ENCODE data around the gene ADGRL1.
"Not testable (repeated sequence)": the region's sequence is repeated elsewhere in the genome, so short reads cannot be mapped to it uniquely, and the experiment has no call there.

ADGRL1 gene

DNA sequence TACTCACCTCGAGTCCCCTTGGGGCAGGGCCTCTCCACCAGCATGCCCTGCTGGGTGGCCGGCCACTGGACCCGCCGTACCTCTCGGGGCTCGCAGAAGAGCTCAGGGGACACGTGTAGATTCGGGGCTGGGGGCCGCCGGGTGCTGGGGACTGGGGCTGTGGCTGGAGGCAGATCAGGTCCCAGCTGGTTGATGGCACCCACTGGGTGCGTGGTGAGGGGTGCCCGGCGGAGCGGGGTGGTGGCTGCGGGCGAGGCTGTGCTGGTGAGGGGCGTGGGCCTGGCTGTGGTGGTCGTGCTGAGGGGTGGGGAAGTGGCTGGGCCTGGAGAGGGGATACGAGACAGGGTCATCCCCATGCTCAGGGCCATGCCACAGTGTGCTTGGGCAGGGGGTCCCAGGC lies 44.7 kb downstream of the ADGRL1 start:
- no peak for DNase-seq (ENCODE audit: low spot score)

DNA sequence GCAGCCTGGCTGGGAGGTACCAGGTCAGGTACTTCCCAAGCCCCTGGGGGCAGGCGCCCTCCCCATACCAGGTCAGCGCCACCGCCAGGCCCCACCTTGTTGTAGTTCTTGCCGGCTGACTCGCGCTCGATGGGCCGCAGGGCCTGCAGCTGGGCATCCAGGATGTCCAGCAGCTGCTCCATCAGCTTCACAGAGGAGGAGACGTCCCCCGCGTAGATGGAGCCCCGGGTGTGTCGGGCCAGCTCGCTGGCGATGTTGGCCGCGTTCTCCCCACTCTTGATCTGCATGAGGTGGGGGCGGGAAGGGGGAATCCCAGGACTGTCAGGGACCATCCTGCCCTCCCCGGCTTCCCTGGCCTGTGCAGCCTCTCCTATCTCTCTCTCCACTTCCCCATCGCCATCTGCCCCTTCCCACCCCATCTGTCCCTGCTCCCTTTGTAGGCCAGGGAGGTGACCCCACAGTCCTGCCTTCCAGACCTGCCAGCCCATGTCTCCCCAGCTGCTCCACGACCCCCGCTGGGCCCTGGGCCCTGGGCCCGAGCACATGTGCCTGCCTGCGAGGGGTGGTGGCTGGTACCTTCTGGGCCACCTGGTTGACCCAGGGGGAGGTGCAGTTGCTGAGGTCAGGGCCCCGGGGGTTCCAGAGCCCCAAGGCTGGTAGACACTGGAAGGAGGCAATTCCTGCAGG lies 45.8 kb downstream of the ADGRL1 start:
- no peak for DNase-seq (ENCODE audit: low spot score)

DNA sequence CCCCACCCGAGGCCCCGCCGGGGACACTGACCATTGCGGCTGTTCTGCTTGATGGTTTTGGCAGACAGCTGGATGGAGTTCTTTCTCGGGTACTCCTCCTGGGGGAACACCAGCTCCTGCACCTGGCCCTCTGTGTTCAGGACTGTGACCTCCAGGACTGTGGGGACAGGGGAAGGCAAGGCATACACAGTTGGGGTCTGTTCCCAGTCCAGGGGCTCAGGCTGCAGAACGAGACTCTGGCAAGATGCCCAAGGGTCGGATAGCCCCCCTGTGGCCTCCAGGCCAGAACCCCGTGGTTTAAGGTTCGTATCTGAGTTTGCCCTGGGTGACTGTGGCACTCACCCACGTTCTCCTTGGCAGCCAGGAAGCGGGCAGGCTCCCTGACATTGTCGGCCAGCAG lies 46.9 kb downstream of the ADGRL1 start:
- DNase-seq (ENCODE audit: low spot score), result no peak

DNA sequence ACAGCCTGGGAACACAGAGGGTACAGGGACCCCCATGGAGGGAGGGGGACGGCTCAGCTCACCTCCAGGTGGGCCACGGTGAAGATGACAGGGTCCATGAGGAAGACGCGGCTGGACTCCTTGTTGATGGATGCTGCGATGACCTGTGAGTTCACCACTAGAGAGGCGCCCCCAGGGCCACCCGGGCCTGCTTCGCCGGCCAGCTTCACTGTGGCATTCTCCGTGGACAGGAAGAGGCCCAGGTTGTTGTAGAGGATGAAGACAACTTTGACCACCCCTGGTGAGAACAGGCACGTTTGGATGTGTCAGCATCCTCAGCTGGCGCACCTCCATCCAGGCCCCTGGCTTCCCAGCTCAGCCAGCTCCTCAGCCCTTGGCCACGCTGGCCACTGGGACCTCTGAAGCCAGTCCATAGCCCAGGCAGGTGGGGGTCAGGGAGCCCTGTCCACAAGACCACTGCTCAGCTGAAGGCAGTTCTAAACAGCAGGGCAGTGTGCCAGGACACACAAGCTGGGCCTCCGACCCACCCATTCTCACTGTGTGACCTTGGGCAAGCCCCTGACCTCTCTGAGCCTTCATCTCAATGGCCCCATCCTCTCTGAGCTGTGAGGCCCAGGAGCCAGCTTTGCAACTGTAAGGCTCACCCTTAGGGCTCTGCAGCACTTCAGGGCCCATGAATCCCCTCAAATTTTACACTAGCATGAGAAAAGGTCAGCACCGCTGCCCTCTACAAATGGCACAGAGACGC lies 47.5 kb downstream of the ADGRL1 start:
- no peak for DNase-seq (ENCODE audit: low spot score)

DNA sequence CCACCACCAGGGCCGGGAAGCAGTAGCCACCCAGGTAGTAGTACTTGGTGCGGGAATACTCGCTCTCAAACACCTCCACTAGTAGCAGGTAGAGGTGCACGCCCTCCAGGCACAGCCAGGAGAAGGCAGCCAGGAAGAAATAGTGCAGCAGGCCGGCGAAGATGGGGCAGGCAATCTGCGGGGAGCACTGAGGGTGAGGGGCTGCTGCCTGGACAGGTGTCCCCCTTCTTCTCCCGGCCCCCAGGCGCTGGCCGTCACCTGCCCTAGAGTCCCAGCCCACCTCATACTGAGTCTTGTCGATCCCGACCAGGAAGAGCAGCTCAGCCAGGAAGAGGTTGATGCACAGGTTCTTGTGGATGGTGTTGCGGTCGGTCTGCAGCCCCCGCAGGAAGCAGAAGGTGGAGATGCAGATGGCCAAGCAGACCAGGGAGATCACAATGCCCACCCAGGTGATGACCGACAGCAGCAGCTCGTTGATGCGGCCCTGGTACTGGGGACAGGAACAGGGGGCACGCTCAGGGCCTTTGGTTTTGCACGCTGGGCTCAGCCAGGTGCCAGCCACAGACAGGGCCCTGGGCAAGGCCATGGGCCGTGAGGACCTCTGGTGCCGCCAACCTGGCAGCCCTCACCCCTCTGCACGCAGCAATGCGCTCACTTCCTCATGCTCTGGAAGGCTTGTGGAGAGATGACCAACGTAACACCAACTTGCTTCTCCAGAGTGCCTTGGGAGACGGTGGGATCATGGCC lies 48.8 kb downstream of the ADGRL1 start:
- no peak for DNase-seq (ENCODE audit: low spot score)

DNA sequence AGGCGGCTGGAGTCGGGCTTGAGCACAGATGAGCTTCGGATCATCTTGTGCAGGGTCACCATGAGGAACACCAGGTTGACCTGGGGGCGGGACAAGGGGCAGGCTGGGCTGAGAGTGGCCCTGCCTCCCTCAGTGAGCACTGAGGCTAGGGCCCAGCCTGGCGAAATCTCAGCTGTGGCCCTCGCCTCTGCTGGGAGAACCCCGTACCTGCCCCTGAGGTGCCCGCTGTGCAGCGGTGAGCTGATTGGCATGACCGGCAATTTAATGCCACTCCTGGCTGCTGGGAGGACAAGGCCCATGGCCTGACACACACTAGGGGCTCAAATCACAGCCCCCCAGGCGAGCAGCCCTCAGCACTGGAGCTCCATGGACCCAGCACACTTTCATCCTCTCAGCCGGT lies 49.8 kb downstream of the ADGRL1 start:
- no peak for DNase-seq (ENCODE audit: low spot score)

DNA sequence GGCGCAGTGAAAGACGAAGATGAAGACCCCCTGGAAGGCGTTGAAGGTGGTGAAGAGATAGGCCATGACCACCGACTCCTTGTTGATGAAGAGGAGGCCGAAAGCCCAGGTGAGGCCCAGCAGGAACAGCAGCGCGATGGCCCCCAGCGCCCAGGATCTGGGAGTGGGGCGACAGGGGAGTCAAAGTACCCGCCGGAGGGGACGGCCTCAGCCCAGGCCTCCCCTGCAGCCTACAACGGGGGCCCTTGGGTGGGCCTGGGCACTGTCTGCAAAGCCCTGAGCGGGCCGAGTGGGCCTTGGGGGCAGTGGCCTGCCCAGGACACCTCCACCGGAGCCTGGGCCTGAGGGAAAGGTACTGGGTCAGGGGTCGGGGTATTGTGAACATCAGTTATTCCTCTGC lies 50.6 kb downstream of the ADGRL1 start:
- DNase-seq (ENCODE audit: low spot score), result no peak

DNA sequence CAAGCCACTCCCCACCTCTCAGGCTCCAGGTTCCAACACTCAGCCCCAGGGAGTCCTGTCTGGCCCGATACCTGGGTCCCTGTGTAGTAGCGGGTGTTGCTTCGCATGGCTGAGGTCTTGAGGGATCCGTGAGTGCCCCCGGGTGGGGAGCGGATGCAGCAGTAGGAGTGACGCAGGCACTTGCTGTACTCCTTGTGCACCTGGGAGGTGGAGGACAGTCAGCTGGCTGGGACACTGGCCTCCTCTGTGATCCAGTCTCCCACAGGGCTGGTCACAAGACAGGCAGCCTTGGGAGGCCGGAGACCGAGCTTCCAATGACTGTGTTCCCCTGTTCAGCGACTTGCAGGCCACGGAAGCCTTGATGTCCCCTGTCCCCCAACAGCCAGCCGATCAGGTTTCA lies 53.3 kb downstream of the ADGRL1 start:
- no peak for DNase-seq (ENCODE audit: low spot score)

DNA sequence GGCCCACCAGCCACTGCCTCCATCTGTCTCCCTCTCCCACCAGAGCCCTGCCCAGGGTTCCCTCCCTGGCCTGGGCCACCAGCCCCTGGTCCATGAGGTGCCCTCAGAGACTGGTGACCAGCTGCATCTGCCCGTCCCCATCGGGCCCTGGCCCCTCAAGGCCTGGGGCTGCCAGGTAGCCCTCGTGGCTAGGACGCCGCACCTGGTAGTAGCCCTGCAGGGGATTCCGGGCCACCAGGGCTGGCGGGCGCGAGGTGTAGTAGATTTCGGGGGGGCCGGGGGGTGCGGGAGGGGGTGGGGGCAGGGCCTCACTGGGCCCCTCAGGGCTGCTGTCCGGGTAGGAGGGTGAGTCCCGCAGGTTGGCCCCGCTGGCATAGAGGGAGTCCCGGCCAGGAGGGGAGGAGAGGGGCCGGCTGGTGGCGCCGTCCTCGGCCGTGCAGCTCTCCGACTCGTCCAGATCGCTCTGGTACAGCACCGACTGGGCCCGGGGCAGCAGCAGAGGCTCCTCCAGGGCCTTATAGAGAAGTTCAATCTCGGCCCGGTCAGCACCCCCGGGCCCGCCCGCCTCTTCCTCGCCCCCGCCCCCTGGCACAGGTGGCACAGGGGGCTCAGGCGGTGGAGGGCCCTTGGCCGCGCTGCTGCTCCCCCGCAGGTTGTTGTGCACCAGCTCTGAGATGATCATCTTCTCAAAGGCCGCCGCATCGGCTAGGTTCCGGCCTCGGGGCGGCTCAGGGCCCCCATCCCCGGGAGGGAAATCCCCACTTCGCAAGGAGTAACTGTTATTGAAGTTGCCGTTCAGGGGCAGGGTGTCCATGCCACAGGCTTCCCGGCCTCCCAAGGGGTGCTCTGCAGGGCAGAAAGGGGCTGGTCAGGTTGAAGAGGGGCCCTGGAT lies 55.0 kb downstream of the ADGRL1 start:
- DNase-seq (ENCODE audit: low spot score), result no peak

DNA sequence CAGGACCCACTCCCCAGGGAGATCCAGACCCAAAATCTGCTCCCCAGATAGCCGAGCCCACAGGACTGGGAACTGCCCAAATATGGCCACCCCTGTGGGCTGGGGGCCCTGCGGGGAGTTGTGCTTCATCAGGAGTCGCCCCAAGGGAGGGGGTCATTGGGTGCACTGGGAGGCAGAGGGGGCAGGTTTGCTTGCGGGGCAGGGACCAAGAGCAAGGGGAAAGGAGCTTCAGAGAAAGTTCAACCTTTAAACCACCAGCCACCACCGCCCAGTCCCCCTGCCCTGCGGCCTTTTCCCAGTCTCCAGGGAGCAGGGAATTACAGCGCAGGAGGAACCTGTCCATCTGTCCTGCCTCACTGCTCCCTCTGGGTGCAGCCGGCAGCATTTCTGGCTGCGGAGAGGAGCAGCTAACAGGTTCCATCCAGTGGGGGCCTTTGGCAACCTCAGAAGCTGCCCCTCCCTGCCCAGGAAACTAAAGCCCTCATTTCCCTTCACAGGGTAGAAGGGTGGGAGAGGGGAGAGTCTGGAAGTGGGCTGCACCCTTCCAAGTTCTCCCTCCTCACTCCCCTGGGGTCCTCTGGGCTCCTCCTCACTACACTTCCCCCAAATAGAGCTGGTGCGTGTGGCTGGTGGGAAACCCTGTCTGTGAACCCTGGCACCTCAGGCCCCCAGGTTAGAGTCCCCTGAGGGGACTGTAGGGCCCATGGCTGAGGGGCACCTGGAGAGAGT lies 55.8 kb downstream of the ADGRL1 start:
- no peak for DNase-seq (ENCODE audit: low spot score)

DNA sequence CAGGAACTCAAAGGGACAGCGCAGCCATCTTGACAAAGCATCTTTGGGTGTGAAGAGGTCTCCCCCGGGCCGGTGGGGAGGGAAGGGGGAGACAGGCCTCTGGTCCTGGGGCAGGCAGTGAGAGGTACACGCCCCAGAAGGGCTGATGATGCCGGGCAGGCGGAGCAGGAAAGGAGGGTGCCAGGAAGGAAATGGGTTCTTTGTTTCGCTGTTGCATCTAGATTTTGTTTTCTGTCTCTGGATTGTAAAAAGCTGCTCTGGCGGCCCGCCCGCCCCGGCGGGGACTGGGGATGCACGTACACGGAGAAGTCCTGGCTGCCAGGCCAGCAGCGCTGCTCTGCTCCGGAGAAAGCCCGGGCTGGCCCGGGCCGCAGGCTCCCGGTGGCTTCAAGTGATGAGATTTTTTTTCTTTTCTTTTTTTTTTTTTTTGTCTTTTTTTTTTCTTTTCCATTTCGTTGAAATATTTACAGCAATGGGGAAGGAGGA lies 56.4 kb downstream of the ADGRL1 start:
- peak; percentile 74 for DNase-seq (ENCODE audit: low spot score)

DNA sequence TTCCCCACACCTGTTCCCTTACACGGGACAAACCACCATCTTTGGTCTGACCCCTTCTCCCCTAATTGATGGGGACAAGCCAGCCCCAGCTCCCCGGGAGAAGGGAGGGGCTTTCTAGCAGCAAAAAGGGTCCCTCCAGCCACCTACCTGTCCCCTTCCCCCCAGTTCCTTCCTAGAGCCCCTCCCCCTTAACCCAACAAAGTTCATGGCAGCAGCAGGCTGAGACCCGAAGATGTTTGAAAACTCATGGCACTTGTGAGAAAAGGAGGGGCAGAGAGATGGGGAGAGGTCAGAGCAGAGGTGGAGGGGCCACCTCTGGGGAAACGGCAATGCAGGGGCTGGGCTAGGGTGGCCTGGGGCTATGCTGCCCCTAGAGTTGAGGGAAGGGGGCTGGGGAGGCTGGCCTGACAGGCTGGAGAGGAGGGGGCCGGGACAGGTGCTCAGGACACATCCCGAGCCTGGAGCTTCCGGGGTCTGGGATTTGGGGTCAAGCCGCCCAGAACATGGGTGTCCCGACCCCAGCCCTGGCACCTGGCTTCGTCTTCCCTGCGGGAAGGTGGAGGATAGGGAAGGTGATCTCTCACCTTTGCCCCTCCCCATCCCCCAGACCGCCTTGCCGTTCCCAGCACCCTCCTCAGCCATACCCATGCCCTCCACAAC lies 57.1 kb downstream of the ADGRL1 start:
- DNase-seq (ENCODE audit: low spot score), result no peak

DNA sequence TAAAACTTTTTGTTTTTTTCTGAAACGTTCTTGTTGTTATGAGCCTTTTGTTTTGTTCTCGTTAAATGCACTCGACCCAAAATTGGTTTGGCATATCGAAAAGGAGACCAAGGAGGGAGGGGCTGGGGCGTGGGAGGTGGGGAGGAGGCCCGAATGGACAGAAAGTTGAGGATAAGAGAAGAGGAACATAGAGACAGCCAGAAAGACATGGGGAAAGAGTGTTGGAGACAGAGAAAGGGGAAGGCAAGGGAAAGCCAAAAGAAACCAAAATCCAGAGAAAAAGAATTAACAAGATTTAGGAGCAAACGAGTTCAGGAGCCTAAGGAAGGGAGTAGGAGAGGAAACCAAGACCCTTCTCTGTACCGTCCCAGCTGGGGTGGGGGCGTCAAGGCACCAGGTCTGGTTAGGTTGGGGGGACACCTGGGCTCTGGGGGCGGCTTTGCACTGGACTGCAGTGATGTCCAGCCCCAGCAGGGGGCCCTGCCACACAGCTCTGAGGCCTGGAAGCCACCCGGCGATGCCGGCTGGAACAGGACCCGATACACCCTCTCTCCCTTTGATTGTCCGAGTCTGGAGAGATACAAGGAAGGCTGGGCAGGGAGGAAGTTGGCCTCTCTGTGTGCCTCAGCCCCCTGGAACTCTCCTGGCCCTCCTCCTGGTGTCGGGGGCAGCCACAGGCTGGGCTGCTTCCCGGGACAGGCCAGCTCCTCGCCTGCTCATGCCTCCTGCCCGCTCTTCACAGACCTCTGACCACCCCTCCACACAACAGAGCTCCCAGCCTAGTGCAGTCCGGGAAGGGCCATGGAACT lies 58.0 kb downstream of the ADGRL1 start:
- DNase-seq (ENCODE audit: low spot score), result peak; percentile 75

DNA sequence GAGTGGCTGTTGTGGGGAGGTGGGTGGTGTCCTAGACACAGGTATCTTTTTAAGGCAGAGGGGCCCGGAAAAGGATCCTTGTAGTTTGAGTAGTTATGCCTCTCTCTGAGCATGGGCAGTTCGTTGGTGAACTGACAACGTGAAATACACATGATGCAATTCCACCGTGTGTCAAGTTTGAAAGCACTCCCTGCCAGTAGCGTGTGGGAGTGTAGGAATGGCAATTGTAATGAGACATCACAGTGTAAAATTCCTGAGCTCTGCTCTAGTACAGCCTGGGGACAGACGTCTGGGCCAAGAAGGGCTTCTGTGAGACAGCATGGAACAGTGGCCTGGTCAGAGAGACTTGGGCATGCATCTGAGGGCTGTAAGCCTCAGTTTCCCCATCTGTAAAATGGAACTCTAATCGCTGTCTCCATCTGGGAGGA lies 59.2 kb downstream of the ADGRL1 start:
- no peak for DNase-seq (ENCODE audit: low spot score)

DNA sequence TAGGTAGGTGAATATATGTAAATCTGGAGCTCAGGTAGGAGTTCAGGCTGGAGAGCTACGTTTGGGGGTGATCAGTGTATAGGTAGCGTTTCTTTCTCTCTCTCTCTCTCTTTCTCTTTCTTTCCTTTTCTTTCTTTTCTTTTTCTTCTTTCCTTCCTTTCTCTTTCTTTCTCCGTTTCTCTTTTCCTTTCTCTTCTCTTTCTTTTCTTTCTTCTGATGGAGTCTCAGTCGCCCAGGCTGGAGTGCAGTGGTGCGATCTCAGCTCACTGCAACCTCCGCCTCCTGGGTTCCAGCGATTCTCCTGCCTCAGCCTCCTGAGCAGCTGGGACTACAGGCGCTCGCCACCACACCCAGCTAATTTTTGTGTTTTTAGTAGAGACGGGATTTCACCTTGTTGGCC lies 59.8 kb downstream of the ADGRL1 start:
- DNase-seq (ENCODE audit: low spot score), result not testable (repeated sequence)

DNA sequence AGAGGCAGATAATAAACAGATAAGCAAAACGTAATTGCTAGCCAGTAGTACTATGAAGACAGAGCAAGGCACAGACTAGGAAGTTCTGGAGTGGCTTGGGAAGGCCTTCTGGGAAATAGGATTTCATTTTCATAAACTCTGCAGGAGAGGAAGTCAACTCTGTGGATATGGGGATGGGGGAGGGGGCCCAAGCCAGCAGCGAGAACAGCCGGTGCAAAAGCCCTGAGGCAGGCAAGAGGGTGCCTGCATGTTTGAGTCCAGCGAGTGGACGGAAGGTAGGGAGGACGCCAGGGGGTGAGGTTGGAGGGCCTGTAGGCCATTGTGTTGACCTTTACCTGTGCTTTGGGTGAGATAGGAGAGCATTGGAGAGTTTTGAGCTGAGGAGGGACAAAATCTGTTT lies 60.6 kb downstream of the ADGRL1 start:
- no peak for DNase-seq (ENCODE audit: low spot score)

DNA sequence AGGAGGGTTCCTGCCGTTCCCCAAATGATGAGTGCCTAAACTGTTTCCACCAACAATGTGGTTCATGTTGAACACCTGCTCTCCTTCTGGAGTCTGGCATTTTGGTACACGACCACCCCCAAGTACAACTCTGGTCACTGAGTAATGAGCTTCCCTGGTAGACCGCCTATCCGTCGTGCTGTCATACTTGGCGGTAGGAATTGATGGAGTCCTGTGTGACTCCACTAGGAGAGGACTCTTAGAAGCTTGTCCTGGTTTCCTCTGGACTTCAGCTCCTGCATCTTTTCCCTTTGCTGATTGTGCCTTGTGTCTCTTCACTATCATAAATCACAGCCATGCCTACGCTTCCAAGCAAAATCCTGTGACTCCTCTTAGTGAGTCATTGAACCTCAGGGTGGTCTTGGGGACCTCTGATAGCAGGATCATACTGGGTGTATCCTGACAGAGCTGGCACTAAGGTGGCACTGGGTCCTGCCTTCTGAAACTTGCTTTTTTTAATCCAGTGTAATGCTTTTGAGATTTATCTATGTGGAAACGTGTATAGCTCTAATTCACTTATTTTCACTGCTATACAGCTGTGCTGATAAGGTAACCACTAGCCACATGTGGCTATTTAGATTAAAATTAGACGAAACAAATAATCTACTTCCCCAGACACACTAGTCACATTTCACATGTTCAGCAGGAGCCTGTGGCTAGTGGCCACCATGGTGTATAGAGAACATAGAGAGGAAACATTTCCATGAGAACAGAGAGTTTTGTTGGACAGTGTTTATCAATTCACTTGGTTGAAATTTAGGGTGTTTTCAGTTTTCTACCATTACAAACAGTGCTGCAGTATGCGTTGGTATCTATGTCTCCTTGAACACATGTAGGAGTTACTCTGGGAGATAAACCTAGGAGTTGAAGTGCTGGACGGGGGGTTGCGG lies 63.4 kb downstream of the ADGRL1 start:
- DNase-seq (ENCODE audit: low spot score), result no peak

DNA sequence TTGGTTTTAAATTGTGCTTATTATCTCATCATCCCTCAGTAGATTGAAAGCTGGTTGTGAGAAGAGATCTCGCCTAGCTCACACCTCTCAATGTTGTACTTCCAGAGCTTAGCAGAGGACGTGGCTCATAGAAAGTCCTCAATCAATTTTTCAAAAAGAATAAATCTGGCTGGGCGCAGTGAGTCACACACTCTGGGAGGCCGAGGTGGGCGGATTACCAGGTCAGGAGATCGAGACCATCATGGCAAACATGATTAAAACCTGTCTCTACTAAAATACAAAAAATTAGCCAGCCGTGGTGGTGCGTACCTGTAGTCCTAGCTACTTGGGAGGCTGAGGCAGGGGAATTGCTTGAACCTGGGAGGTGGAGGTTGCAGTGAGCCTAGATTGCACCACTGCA lies 64.9 kb downstream of the ADGRL1 start:
- DNase-seq (ENCODE audit: low spot score), result no peak

DNA sequence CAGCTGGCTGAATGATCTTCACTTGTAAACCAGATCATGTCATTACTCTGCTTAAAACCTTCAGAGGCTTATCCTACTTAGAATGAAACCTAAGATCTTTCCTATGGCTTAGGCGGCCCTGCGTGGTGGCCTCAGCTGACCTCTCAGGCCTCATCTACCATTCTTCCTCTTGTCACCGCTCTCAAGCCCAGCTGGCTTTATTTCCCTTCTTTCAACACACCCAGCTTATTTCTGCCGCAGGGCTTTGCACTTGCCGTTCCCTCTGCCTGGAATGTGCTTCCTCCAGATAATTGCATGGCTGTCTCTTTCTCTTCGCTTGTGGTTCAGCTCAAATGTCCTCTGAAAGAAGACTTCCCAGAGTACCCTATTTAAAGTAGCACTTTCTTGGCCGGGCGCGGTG lies 66.0 kb downstream of the ADGRL1 start:
- no peak for DNase-seq (ENCODE audit: low spot score)
